HepG2 (cell line): ENCODE data around the gene ETV2. TPM values are rescaled to one million over a fixed set of nuclear protein-coding genes. Genes with fewer than 3 reads are reported as not detected.
"Not testable (repeated sequence)": the region's sequence is repeated elsewhere in the genome, so short reads cannot be mapped to it uniquely, and the experiment has no call there.

ENCODE experiments used
- ATAC-seq: fragments of 200-7000 bp; cut with Tn5 transposase; 3 replicates; pipeline ENCODE4 v1.9.1; 2020; ENCODE audit warnings: mild to moderate bottlenecking, moderate library complexity
- BruUV-seq: library from RNA; stranded (reverse); fragments of 400-500 nt; replicated peaks from 2 replicates; lab custom pipeline; 2021; lab: Mats Ljungman, UMichigan
- CTCF ChIA-PET: fragments of 300-600 bp; formaldehyde crosslinking; extraction: SDS; loops from one replicate; lab custom pipeline; 2021; ENCODE audit warnings: low total read pairs, inconsistent platforms, low intra/inter-chr PET ratio; lab: Yijun Ruan, JAX
- POLR2A ChIA-PET: fragments of 350-600 bp; sonication (Branson Sonifier 250); formaldehyde crosslinking; loops from one replicate; lab custom pipeline; 2020; ENCODE audit warnings: antibody characterized with exemption, inconsistent platforms; lab: Yijun Ruan, JAX
- DNase-seq: peaks from one replicate; pipeline ENCODE4 v3.0.0-alpha.2; 2015; ENCODE audit warnings: low spot score
- FAIRE-seq: peaks from 3 replicates; lab custom pipeline; 2011; peaks lifted over from hg19 to GRCh38; lab: Jason Lieb, UNC
- H2AFZ ChIP-seq: one replicate; pipeline ENCODE4 v1.6.1; 2011; ENCODE audit warnings: low read length, inconsistent platforms
- H3K27ac ChIP-seq: fragments of 300-600 bp; 3 replicates; pipeline ENCODE4 v1.8.0; 2011; ENCODE audit warnings: mixed run types, mild to moderate bottlenecking, mixed read lengths, low read length, inconsistent platforms; ENCODE audit not compliant: insufficient read depth; ENCODE audit errors: extremely low read length
- H3K27me3 ChIP-seq, 2 experiments: fragments of 200-600 bp in 1 of 2; 2 replicates in 1 of 2; 3 replicates in 1 of 2; pipeline versions ENCODE4 v1.6.0 to v1.8.0; 2011; ENCODE audit warnings: low read length in 2 of 2, mild to moderate bottlenecking in 2 of 2, moderate library complexity in 2 of 2, inconsistent platforms in 1 of 2; ENCODE audit not compliant: insufficient read depth in 2 of 2, control insufficient read depth in 1 of 2
- H3K36me3 ChIP-seq, 2 experiments: fragments of 200-600 bp in 1 of 2; replicated peaks in 1 of 2; 2 replicates in 1 of 2; 3 replicates in 1 of 2; pipeline versions ENCODE4 v1.5.1 to v1.8.0; 2011; ENCODE audit warnings: low read length in 2 of 2, inconsistent platforms in 1 of 2; ENCODE audit not compliant: insufficient read depth in 2 of 2, control insufficient read depth in 1 of 2
- H3K4me1 ChIP-seq: 2 replicates; pipeline ENCODE4 v1.5.1; 2012; ENCODE audit warnings: low read length, inconsistent platforms; ENCODE audit not compliant: insufficient read depth
- H3K4me2 ChIP-seq: 2 replicates; pipeline ENCODE4 v1.6.0; 2011; ENCODE audit warnings: low read depth, low read length, inconsistent platforms
- H3K4me3 ChIP-seq, 3 experiments: fragments of 200-600 bp in 1 of 3; sonication (generic), shearing (Covaris generic) in 1 of 3; replicated peaks in 1 of 3; 2 replicates each; pipeline ENCODE4 v1.5.1; 2011 to 2016; ENCODE audit warnings: low read length in 3 of 3, inconsistent platforms in 2 of 3, low read depth in 2 of 3, mild to moderate bottlenecking in 2 of 3, control low read depth in 1 of 3, mixed read lengths in 1 of 3; ENCODE audit not compliant: insufficient read depth in 1 of 3
- H3K79me2 ChIP-seq: one replicate; pipeline ENCODE4 v1.6.1; 2011; ENCODE audit warnings: low read length, inconsistent platforms; ENCODE audit not compliant: insufficient read depth
- H3K9ac ChIP-seq: 2 replicates; pipeline ENCODE4 v1.6.0; 2011; ENCODE audit warnings: mild to moderate bottlenecking, low read depth, low read length, inconsistent platforms; ENCODE audit not compliant: insufficient read depth
- H3K9me3 ChIP-seq: 2 replicates; pipeline ENCODE4 v1.5.1; 2012; ENCODE audit warnings: mild to moderate bottlenecking, low read length
- H4K20me1 ChIP-seq: 2 replicates; pipeline ENCODE4 v1.6.0; 2011; ENCODE audit warnings: inconsistent platforms, mild to moderate bottlenecking, low read length, moderate library complexity; ENCODE audit not compliant: insufficient read depth
- PRPF4 ChIP-seq: fragments of 200-400 bp; formaldehyde crosslinking; IDR thresholded peaks from 2 replicates; pipeline ENCODE4 v1.6.1; 2016; ENCODE audit warnings: low read length, low read depth; ENCODE audit not compliant: poor library complexity, severe bottlenecking
- SIX1 ChIP-seq: sonication (generic); formaldehyde crosslinking; IDR thresholded peaks from 2 replicates; pipeline ENCODE4 v1.4.0; 2020; ENCODE audit warnings: missing genetic modification reagents, borderline replicate concordance
- ZNF136 ChIP-seq: sonication (generic); formaldehyde crosslinking; IDR thresholded peaks from 2 replicates; pipeline ENCODE4 v1.8.1; 2022; ENCODE audit warnings: low read depth, mild to moderate bottlenecking, moderate library complexity, missing genetic modification reagents
- ZNF234 ChIP-seq: sonication (generic); formaldehyde crosslinking; conservative IDR thresholded peaks from 2 replicates; pipeline ENCODE4 v1.5.1; 2020; ENCODE audit warnings: mild to moderate bottlenecking, missing genetic modification reagents
- WGBS: methylation state at CpG from one replicate; pipeline ENCODE4 v1.1.6; 2017; ENCODE audit warnings: low lambda C conversion rate; 5-methylcytosine and 5-hydroxymethylcytosine counted together
- in situ Hi-C: cut with HindIII; loops from 2 replicates; pipeline ENCODE4 v1.10.0; 2017; ENCODE audit warnings: low pct_unique_long_range_greater_than_20kb; ENCODE audit not compliant: extremely low pct_ligation_motif_present
- intact Hi-C: fragments of 100-400 bp; cut with micrococcal nuclease; formaldehyde crosslinking; loops from one replicate; pipeline ENCODE4 v1.10.0; 2022; ENCODE audit not compliant: unreplicated experiment
- polyA plus RNA-seq, 8 experiments: library from polyadenylated mRNA; depleted of rRNA in 3 of 8; stranded (reverse) in 7 of 8; unstranded in 1 of 8; fragments of >200 nt; fragmentation: Illumina TruSeq in 4 of 8; extraction: Trizol in 4 of 8; gene quantifications; 2 replicates each; pipeline versions ENCODE4 v1.2.1 to v1.2.3, GENCODE V29; 2011 to 2016; ENCODE audit warnings: low read depth in 4 of 8, missing spikeins in 1 of 8, mixed read lengths in 1 of 8; ENCODE audit not compliant: insufficient read depth in 1 of 8
- total RNA-seq, 5 experiments: library from RNA; depleted of rRNA; stranded (reverse); fragments of >200 nt; fragmentation: Illumina TruSeq; extraction: Trizol; gene quantifications; 2 replicates each; pipeline ENCODE4 v1.2.3, GENCODE V29; 2016; ENCODE audit warnings: low read depth in 1 of 5
- TF ChIP-seq, protein P1 (sequence below): sonication (generic); formaldehyde crosslinking; IDR thresholded peaks from 2 replicates; pipeline ENCODE4 v1.4.0; 2020; ENCODE audit warnings: missing genetic modification reagents
- TF ChIP-seq, protein P2 (sequence below): sonication (generic); formaldehyde crosslinking; IDR thresholded peaks from 2 replicates; pipeline ENCODE4 v1.4.0; 2020; ENCODE audit warnings: missing genetic modification reagents, mild to moderate bottlenecking, borderline replicate concordance

Gene ETV2
- total and polyA plus RNA-seq, 2 of the 13 experiments (the other 11 are each of a cell fraction or from before 2014, with no cell fraction given): 0.07 to 0.20 TPM

DNA sequence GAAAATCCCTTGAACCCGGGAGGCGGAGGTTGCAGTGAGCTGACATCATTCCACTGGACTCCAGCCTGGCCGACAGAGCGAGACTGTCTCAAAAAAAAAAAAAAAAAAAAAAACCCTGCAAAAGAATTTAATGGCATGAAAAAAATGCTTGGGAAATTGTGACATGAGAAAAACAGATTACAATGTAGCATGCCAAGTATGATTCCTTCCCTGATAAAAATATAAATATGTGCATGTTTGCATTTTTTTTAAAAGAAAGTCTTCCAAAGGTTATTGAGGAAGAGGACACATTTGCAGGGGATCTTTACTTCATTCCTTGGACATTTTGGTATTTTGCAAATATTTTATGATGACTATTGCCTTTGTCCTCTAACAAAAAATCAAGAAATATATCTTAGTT lies 48.3 kb downstream of the ETV2 start (continued):
- TF ChIP-seq, protein P1, sequence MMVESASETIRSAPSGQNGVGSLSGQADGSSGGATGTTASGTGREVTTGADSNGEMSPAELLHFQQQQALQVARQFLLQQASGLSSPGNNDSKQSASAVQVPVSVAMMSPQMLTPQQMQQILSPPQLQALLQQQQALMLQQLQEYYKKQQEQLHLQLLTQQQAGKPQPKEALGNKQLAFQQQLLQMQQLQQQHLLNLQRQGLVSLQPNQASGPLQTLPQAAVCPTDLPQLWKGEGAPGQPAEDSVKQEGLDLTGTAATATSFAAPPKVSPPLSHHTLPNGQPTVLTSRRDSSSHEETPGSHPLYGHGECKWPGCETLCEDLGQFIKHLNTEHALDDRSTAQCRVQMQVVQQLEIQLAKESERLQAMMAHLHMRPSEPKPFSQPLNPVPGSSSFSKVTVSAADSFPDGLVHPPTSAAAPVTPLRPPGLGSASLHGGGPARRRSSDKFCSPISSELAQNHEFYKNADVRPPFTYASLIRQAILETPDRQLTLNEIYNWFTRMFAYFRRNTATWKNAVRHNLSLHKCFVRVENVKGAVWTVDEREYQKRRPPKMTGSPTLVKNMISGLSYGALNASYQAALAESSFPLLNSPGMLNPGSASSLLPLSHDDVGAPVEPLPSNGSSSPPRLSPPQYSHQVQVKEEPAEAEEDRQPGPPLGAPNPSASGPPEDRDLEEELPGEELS (CRISPR knock-in tag): no peak
- TF ChIP-seq SIX1 (CRISPR knock-in tag): no peak
- TF ChIP-seq, protein P2, sequence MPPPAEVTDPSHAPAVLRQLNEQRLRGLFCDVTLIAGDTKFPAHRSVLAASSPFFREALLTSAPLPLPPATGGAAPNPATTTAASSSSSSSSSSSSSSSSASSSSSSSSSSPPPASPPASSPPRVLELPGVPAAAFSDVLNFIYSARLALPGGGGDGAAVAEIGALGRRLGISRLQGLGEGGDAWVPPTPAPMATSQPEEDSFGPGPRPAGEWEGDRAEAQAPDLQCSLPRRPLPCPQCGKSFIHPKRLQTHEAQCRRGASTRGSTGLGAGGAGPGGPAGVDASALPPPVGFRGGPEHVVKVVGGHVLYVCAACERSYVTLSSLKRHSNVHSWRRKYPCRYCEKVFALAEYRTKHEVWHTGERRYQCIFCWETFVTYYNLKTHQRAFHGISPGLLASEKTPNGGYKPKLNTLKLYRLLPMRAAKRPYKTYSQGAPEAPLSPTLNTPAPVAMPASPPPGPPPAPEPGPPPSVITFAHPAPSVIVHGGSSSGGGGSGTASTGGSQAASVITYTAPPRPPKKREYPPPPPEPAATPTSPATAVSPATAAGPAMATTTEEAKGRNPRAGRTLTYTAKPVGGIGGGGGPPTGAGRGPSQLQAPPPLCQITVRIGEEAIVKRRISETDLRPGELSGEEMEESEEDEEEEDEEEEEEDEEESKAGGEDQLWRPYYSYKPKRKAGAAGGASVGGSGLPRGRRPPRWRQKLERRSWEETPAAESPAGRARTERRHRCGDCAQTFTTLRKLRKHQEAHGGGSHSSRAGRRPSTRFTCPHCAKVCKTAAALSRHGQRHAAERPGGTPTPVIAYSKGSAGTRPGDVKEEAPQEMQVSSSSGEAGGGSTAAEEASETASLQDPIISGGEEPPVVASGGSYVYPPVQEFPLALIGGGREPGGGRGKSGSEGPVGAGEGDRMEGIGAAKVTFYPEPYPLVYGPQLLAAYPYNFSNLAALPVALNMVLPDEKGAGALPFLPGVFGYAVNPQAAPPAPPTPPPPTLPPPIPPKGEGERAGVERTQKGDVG: no peak
- no peak for TF ChIP-seq ZNF136
- no peak for TF ChIP-seq ZNF234 (CRISPR knock-in tag)
- TF ChIP-seq PRPF4: no peak

DNA sequence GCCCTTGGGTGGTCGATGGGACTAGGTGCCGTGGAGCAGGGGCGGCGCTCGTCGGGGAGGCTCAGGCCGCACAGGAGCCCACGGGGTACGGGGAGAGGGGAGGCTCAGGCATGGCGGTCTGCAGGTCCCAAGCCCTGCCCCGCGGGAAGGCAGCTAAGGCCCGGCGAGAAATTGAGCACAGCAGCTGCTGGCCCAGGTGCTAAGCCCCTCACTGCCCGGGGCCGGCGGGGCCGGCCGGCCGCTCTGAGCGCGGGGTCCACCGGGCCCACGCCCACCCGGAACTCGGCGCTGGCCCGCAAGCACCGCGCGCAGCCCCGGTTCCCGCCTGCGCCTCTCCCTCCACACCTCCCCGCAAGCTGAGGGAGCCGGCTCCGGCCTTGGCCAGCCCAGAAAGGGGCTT lies 49.6 kb downstream of the ETV2 start:
- BruUV-seq, FAIRE-seq, H3K4me3 ChIP-seq: not testable (repeated sequence)

More for the DNA sequence above, 49.6 kb downstream of the ETV2 start:
- peaks cover 13% of the 10 kb centered on the region for H3K4me1 ChIP-seq
- H3K36me3 ChIP-seq, H3K27ac ChIP-seq, H3K9ac ChIP-seq, H3K27me3 ChIP-seq, ATAC-seq, H3K4me2 ChIP-seq, H2AFZ ChIP-seq, H3K9me3 ChIP-seq, H4K20me1 ChIP-seq, DNase-seq, H3K79me2 ChIP-seq: not testable (repeated sequence)
- WGBS: 86% methylated on average over 3 of the region's 37 CpGs
- CTCF ChIA-PET: interaction anchor here (6.1 kb wide), 1 partner anchor 26 kb away, joined by 201 read pairs; the partner anchor contains the start of gene KMT2B
- intact Hi-C loops (loop anchor here (10.0 kb wide), 2 partner anchors 54 to 124 kb away; partner anchors contain the start of genes IGFLR1, LIN37, PRODH2 and PSENEN), in situ Hi-C loops (loop anchor here (10.0 kb wide), 1 partner anchor 124 kb away; the partner anchor contains the start of gene PRODH2)
- POLR2A ChIA-PET: interaction anchor here (1.9 to 2.1 kb wide), 2 partner anchors 11 to 43 kb away, joined by 7 to 9 read pairs; partner anchors contain the start of gene COX6B1
